GM21786 (cell line): Measurements from ENCODE around the gene PTH2R.
"Not testable (repeated sequence)": the region's sequence is repeated elsewhere in the genome, so short reads cannot be mapped to it uniquely, and the experiment has no call there.

ENCODE experiments used
- ATAC-seq: cut with Tn5 transposase; IDR thresholded peaks from one replicate; pipeline ENCODE4 v1.9.1; 2021; ENCODE audit not compliant: unreplicated experiment

Gene PTH2R

GRCh38 chr2:208392300-208392699, 14.3 kb upstream of the PTH2R start:
- no peak for ATAC-seq

DNA sequence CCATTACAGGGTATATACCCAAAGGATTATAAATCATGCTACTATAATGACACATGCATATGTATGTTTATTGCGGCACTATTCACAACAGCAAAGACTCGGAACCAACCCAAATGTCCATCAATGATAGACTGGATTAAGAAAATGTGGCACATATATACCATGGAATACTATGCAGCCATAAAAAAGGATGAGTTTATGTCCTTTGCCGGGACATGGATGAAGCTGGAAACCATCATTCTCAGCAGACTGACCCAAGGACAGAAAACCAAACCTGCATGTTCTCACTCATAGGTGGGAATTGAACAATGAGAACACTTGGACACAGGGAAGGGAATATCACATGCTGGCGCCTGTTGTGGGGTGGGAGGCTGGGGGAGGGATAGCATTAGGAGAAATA, 9.8 kb upstream of the PTH2R start:
- not testable (repeated sequence) for ATAC-seq

DNA sequence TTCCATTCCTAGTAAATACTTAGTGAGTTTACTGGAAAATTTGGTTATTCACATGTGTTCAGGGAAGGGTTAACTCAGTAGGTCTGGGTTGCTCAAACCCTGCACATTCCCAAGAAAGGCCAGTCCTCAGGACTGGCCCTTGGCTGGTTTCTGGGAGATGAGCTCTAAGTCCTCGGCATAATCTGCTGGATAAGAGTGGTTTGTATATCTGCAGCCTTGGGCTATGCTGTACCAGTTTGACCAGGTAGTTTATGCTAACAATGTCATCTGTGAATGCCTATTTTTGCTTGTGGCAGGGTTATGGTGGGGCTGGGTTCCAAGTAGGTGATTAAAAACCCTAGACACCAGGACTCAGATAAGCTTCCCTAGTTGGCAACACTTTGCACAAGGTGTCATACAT, 7.4 kb upstream of the PTH2R start:
- no peak for ATAC-seq

DNA sequence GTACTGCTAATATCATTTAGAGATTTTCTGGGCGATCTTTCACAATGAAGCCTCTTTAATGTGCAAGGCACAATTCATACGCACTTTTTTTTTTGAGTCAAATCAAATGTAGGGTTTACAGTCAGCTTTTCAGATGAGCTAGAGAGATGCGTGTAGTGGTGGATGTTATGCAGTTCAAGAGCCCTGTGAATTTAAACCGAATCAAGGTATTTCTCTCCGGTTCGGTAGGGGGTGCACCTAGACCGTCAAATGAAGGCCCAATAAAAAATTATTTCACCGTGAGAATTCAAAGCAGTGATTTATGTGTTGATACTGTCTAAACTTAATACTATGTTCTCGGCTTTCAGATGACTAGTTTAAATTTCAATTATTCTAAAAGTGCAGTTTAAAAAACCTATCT, 1.1 kb downstream of the PTH2R start:
- no peak for ATAC-seq

- no peak for ATAC-seq
These were observed 7.3 kb downstream of the PTH2R start for GRCh38 chr2:208413931-208414330.

DNA sequence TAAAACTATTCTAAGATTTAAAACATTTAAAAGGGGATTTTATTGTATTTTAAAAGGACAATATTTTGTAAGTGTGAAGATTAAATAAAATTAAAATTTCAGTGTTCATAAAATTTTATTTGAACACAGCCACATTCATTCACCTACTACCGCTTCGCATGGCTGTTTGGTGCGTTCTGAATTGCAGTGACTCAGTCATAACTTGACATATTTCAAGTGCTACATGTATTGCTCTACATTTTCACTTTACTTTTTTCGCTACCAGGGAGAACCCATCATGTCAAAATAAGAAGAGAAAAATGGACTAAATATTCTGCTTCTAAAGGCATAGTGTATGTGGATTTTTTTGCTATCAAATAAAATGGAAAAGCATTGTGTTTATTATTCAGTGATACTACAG, 8.7 kb downstream of the PTH2R start:
- no peak for ATAC-seq

GRCh38 chr2:208415897-208416296, 9.3 kb downstream of the PTH2R start:
- no peak for ATAC-seq

- ATAC-seq = no peak
These were observed 19.9 kb downstream of the PTH2R start for GRCh38 chr2:208426412-208427045.

- no peak for ATAC-seq
These were observed 31.2 kb downstream of the PTH2R start for GRCh38 chr2:208437755-208438154.

- ATAC-seq = no peak
These were observed 34.1 kb downstream of the PTH2R start for GRCh38 chr2:208440716-208441115.

- no peak for ATAC-seq
These were observed 35.4 kb downstream of the PTH2R start for GRCh38 chr2:208441951-208442350.

DNA sequence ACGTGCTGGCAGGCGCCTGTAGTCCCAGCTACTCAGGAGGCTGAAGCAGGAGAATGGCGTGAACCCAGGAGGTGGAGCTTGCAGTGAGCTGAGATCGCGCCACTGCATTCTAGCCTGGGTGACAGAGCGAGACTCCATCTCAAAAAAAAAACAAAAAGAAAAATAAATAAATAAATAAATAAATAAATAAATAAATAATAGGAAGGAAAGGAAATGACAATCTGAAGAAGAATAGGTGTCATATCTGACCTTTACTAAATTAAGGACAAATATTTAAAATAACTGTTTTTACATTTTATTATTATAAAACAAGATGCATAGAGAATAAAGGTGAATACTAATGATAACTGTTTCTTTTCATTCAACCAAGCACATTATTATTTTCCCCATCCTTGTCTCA, 40.9 kb downstream of the PTH2R start:
- not testable (repeated sequence) for ATAC-seq

GRCh38 chr2:208451061-208451460, 44.5 kb downstream of the PTH2R start:
- no peak for ATAC-seq

- ATAC-seq = no peak
These were observed 48.3 kb downstream of the PTH2R start for GRCh38 chr2:208454861-208455260.

- no peak for ATAC-seq
These were observed 57.1 kb downstream of the PTH2R start for GRCh38 chr2:208463721-208464120.

DNA sequence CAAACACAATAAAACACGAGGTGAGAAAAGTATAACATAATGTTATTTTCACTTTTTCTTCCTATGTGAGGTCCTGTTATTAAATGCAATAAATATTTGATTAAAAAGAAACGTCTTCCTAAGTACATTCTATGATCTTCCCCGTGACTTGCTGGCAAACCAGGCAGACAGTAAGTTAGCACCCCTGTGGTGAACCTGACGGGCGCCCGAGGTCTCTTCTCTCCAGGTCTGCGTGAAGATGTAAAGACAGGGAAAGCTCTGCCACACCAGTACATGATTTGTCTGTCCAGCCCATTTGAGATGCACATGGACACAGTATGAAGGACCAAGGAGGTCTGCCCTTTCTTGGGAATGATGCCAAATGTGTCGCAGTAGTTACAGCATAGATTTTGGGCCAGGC, 57.6 kb downstream of the PTH2R start:
- ATAC-seq = no peak

DNA sequence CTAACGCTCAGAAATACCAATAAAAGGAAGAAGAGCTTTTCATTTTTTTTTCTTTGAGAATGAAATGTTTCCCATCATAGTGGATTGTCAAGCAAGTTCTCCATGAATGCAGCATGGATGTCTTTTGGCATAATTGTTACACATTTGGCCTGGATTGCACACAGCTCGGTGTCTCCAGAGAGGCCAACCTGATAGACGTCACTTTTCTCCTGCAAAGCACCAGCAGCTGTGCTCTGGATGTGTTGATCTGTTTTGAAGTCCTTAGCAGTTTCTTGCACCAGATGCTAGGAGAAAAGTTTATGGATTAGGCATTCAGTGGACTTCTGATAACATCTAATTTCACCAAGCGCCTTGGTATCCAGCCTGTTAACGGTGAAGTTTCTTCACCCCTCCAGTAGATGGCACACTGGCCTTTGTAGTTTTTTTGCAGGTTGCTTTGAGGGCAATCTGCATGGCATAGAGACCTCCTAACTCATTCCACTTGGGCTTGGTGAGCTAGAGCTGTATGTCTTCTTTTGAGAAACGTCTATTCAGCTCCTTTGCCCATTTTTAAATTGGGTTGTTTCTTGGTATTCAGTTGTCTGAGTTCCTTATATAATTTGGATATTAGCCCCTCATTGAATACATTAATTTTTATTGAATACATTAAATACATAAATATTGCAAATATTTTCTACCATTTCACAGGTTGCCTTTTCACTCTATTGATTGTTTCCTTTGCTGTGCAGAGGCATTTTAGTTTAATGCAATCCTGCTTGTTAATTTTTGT, 59.7 kb downstream of the PTH2R start:
- no peak for ATAC-seq

- ATAC-seq = no peak
These were observed 60.3 kb downstream of the PTH2R start for GRCh38 chr2:208466920-208467298.

DNA sequence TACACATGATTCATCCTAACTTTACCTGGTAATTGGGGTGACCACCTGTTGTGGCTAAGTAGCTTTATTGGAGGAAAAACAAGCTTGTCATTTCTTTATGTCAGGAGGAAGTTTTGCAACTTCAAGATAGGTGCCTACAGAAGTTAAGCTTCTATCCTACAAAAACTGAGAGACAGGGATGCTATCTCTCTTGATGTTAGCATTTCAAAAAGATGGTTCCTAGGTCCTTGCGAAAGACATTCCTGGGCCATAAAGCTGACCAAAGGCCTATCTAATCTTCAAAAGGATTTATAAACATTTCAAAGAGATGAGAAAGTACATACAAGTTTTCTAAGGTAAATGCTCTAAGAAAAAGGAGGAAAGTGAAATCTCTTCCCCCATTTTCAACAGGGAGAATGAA, 61.0 kb downstream of the PTH2R start:
- ATAC-seq = no peak

- no peak for ATAC-seq
These were observed 71.1 kb downstream of the PTH2R start for GRCh38 chr2:208477741-208478140.

DNA sequence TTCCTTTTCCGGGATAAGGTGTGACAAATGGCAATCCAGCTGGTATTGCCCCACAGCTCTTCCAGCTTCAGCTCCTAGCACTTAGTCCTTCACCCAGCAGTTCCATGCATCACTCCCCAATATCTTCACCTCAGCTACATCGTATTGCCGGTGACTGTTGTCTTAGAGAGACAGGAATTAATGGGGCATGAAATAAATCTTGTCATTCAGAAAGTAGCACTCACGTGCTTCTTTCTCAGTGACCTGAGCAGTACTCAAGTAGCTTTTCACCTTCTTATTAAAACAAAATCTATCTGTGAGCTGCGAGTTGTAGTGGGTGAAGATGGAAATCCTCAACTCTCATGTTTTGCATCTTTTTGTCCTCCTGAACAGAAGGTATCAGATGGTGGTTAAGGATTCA, 72.8 kb downstream of the PTH2R start:
- ATAC-seq = peak; percentile 46

- not testable (repeated sequence) for ATAC-seq
These were observed 75.4 kb downstream of the PTH2R start for GRCh38 chr2:208481945-208482344.
